GM08714 (cell line): Measurements from ENCODE around the gene ADGRB3.
"Not testable (repeated sequence)": the region's sequence is repeated elsewhere in the genome, so short reads cannot be mapped to it uniquely, and the experiment has no call there.

Experiments used
- H3K4me3 ChIP-seq: fragments of 200-500 bp; sonication (Bioruptor generic); 2 replicates; pipeline ENCODE4 v1.5.1; 2014; ENCODE audit warnings: mild to moderate bottlenecking, low read length, inconsistent platforms
- ZNF274 ChIP-seq: IDR thresholded peaks from 2 replicates; pipeline ENCODE4 v1.6.1; 2012; ENCODE audit warnings: mild to moderate bottlenecking, low read depth, low read length

Gene ADGRB3

GRCh38 chr6:69276204-69276603, 641.1 kb downstream of the ADGRB3 start:
- no peak for TF ChIP-seq ZNF274
- H3K4me3 ChIP-seq = no peak overlapping the region

GRCh38 chr6:69279805-69280204, 644.7 kb downstream of the ADGRB3 start:
- no peak overlapping the region for H3K4me3 ChIP-seq
- TF ChIP-seq ZNF274 = no peak

- no peak overlapping the region for H3K4me3 ChIP-seq
- TF ChIP-seq ZNF274 = no peak
These were observed 645.8 kb downstream of the ADGRB3 start for GRCh38 chr6:69280858-69281257.

GRCh38 chr6:69284176-69284730, 649.2 kb downstream of the ADGRB3 start:
- TF ChIP-seq ZNF274 = no peak
- no peak overlapping the region for H3K4me3 ChIP-seq

- TF ChIP-seq ZNF274 = no peak
- no peak overlapping the region for H3K4me3 ChIP-seq
These were observed 650.0 kb downstream of the ADGRB3 start for GRCh38 chr6:69285054-69285453.

GRCh38 chr6:69286331-69286730, 651.2 kb downstream of the ADGRB3 start:
- TF ChIP-seq ZNF274 = no peak
- no peak overlapping the region for H3K4me3 ChIP-seq

- H3K4me3 ChIP-seq = not testable (repeated sequence)
These were observed 653.1 kb downstream of the ADGRB3 start for GRCh38 chr6:69288198-69288597.

GRCh38 chr6:69289689-69290495, 654.8 kb downstream of the ADGRB3 start:
- TF ChIP-seq ZNF274 = no peak
- H3K4me3 ChIP-seq = no peak overlapping the region

- H3K4me3 ChIP-seq = no peak overlapping the region
- TF ChIP-seq ZNF274 = no peak
These were observed 658.4 kb downstream of the ADGRB3 start for GRCh38 chr6:69293471-69293870.

- no peak overlapping the region for H3K4me3 ChIP-seq
- no peak for TF ChIP-seq ZNF274
These were observed 659.3 kb downstream of the ADGRB3 start for GRCh38 chr6:69294407-69294806.

GRCh38 chr6:69294862-69295261, 659.8 kb downstream of the ADGRB3 start:
- H3K4me3 ChIP-seq = no peak overlapping the region
- TF ChIP-seq ZNF274 = no peak

GRCh38 chr6:69303382-69303781, 668.3 kb downstream of the ADGRB3 start:
- TF ChIP-seq ZNF274 = no peak
- no peak overlapping the region for H3K4me3 ChIP-seq

GRCh38 chr6:69305456-69305855, 670.4 kb downstream of the ADGRB3 start:
- H3K4me3 ChIP-seq = no peak overlapping the region
- no peak for TF ChIP-seq ZNF274

GRCh38 chr6:69308584-69308983, 673.5 kb downstream of the ADGRB3 start:
- no peak for TF ChIP-seq ZNF274

GRCh38 chr6:69311888-69312287, 676.8 kb downstream of the ADGRB3 start:
- no peak overlapping the region for H3K4me3 ChIP-seq
- TF ChIP-seq ZNF274 = no peak

More at GRCh38 chr6:69308584-69308983, 673.5 kb downstream of the ADGRB3 start:
- H3K4me3 ChIP-seq = no peak overlapping the region
